Thyroid gland (tissue), 4 donors: ENCODE data around the gene CBX1. TPM values are rescaled to one million over a fixed set of nuclear protein-coding genes. Genes with fewer than 3 reads are reported as not detected.

Experiments
- DNase-seq, 2 donors: peaks; one replicate each; pipeline ENCODE4 v3.0.0-alpha.2; 2019
- H3K27ac ChIP-seq, 3 donors: fragments of 200-600 bp; sonication (generic); 1 replicate in 2 of 3; 2 replicates in 1 of 3; pipeline ENCODE4 v1.5.1; 2016 to 2019; ENCODE audit warnings: mild to moderate bottlenecking in 1 of 3, moderate library complexity in 1 of 3
- H3K27me3 ChIP-seq: fragments of 200-600 bp; sonication (generic); one replicate; pipeline ENCODE4 v1.5.1; 2019
- H3K36me3 ChIP-seq, 2 donors: fragments of 200-600 bp; sonication (generic); one replicate each; pipeline ENCODE4 v1.5.1; 2016 to 2019
- H3K4me1 ChIP-seq, 2 donors: fragments of 200-600 bp; sonication (generic); one replicate each; pipeline ENCODE4 v1.5.1; 2017 to 2019
- H3K4me3 ChIP-seq, 3 donors: fragments of 200-600 bp; sonication (generic); replicated peaks in 1 of 3; 1 replicate in 2 of 3; 2 replicates in 1 of 3; pipeline ENCODE4 v1.5.1; 2016; ENCODE audit warnings: mild to moderate bottlenecking in 1 of 3
- H3K9me3 ChIP-seq: fragments of 200-600 bp; sonication (generic); one replicate; pipeline ENCODE4 v1.5.1; 2017
- CTCF ChIP-seq, 6 experiments: fragments of 200-600 bp in 3 of 6; fragments of 450-650 bp in 3 of 6; sonication (generic) in 3 of 6; IDR thresholded peaks; one replicate each; pipeline ENCODE4 v1.5.1; 2016 to 2019; ENCODE audit warnings: antibody characterized with exemption in 6 of 6, mild to moderate bottlenecking in 2 of 6, inconsistent platforms in 1 of 6, moderate library complexity in 1 of 6
- POLR2A ChIP-seq, 2 donors: fragments of 450-650 bp; IDR thresholded peaks; one replicate each; pipeline ENCODE4 v1.6.1; 2017; ENCODE audit warnings: antibody characterized with exemption in 2 of 2, mild to moderate bottlenecking in 2 of 2, moderate library complexity in 1 of 2
- WGBS, 2 donors: methylation state at CpG; one replicate each; pipeline ENCODE4 v1.1.5; 2017; 5-methylcytosine and 5-hydroxymethylcytosine counted together
- intact Hi-C: fragments of 100-400 bp; cut with DNase I; formaldehyde crosslinking; loops from one replicate; pipeline ENCODE4 v1.15.1; 2023
- total RNA-seq, 4 donors: library from RNA; depleted of rRNA; stranded (reverse); fragments of >200 nt; gene quantifications; one replicate each; pipeline ENCODE4 v1.2.3, GENCODE V29; 2016

The CBX1 gene
- total RNA-seq, 4 donors from 2014 or later = 33.0 to 49.1 (median 38.2) TPM

- peaks cover 10 to 14% of the 10 kb centered on the region in 2 donors for H3K4me1 ChIP-seq
- H3K4me3 ChIP-seq = no peak overlapping the region
- no peak for DNase-seq
- 79 to 81% methylated on average over 4 of the region's 4 CpGs for WGBS, 2 donors
- intact Hi-C loops = no loop called here
- no peaks in the 10 kb centered on the region for H3K36me3 ChIP-seq
- H3K27me3 ChIP-seq = no peaks in the 10 kb centered on the region
- H3K9me3 ChIP-seq = no peaks in the 10 kb centered on the region
- TF ChIP-seq POLR2A (IDR thresholded peaks at IDR 0.05) = no peak
- no peak overlapping the region for H3K27ac ChIP-seq
These were observed 56.4 kb downstream of the CBX1 start for GRCh38 chr17:48044851-48045250.

DNA sequence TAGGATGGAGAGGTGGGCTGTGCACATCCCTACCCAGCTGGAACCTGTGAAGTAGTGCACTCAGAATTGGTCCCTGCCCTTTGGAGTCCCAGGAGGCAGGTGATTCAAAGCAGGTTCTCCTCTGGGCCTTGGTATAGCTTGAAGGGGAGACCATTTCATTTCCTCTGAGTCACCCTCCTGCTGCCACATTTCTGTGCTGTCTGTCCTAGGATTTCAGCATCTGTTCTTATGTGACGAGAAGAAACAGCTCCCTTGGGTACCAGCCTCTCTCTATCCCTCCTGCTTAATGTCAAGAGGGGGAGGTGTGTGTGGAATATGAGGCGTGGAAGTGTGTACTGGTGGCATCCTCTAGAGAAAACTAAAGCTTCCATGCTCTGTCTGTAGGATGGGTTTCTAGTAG, 58.1 kb downstream of the CBX1 start:
- Histone ChIP-seq H3K36me3 (no peaks in the 10 kb centered on the region), H3K9me3 (no peaks in the 10 kb centered on the region), H3K4me3 (no peak overlapping the region), H3K4me1 (peaks cover 0 to 10% of the 10 kb centered on the region in 2 donors), H3K27me3 (no peaks in the 10 kb centered on the region), H3K27ac (no peak overlapping the region)
- WGBS, 2 donors = 90 to 100% methylated on average over 2 of the region's 2 CpGs
- intact Hi-C loops = no loop called here
- no peak for DNase-seq
- no peak for TF ChIP-seq CTCF (IDR thresholded peaks at IDR 0.05)
- no peak for TF ChIP-seq POLR2A (IDR thresholded peaks at IDR 0.05)

DNA sequence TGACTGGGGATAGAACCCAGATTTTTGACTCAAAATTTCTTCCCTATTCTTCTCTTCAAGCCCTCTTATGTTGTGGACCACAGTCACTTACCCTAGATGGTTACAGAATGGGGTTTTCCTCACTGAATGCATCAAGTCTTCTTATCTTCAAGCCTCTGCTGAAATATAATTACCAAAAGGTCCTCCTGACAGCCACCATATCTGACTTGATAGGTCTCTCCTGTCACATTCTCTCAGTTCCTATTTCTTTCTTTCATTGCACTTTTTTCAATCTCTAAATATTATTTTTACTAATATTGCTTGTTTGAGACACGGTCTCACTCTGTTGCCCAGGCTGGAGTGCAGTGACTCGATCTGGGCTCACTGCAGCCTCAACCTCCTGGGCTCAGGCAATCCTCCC, 62.6 kb downstream of the CBX1 start:
- WGBS, 2 donors = 86 to 87% methylated on average over 2 of the region's 2 CpGs
- no peaks in the 10 kb centered on the region for H3K27me3 ChIP-seq
- H3K9me3 ChIP-seq = no peaks in the 10 kb centered on the region
- H3K36me3 ChIP-seq = no peaks in the 10 kb centered on the region
- peaks cover 0 to 11% of the 10 kb centered on the region in 2 donors for H3K4me1 ChIP-seq
- intact Hi-C loops = no loop called here
- H3K4me3 ChIP-seq = no peak overlapping the region
- H3K27ac ChIP-seq = no peak overlapping the region
- no peak for DNase-seq
- TF ChIP-seq POLR2A (IDR thresholded peaks at IDR 0.05) (no peak), CTCF (IDR thresholded peaks at IDR 0.05) (no peak)

DNA sequence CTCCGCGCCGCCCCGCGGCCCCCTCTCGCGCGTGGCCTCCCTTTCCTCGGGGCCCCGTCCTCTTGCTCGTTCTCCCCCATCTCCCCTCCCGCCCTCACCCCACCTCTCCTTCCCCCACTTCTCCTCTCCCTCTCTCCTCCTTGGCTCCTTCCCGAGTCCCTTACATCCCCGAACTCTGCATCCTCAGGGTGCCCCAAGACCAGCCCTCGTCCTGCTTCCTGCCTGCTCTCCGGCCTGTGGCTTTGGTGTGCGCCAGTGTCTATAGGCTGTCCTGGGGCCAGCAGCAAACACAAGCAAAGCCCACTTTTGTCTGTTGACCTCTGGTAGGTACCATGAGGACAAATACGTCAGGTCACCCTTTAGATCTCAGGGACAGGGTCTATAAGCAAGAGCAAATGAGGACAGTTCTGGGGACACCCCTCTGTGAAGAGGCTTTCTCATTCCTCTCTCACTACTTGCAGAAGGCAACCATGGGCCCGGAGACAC, 63.4 kb downstream of the CBX1 start:
- no peak for DNase-seq
- WGBS, 2 donors = 25 to 30% methylated on average over 7 to 8 of the region's 19 CpGs
- intact Hi-C loops = no loop called here

GRCh38 chr17:48037036-48037837, 64.0 kb downstream of the CBX1 start, which contains the start of gene COPZ2:
COPZ2 (minus strand) TSS chr17:48037797; CDS start chr17:48037777, 20 bp downstream.
- peak within 1 kb of the TSS; percentile 10 to 68 (median 13) for H3K4me3 ChIP-seq
- H3K9me3 ChIP-seq = no peaks in the 10 kb centered on the region
- H3K27ac ChIP-seq = peak within 1 kb of the TSS; percentile 66 to 78 (median 75)
- intact Hi-C loops = no loop called here
- no peaks in the 10 kb centered on the region for H3K27me3 ChIP-seq
- 2 to 3% methylated on average over 6 to 17 of the region's 73 CpGs for WGBS, 2 donors
- TF ChIP-seq POLR2A (IDR thresholded peaks at IDR 0.05) = no peak
- peak; percentile 26 to 67 (median 56) for TF ChIP-seq CTCF (IDR thresholded peaks at IDR 0.05)
- peaks cover 0 to 11% of the 10 kb centered on the region in 2 donors for H3K4me1 ChIP-seq
- DNase-seq = peak; percentile 83 to 84
- H3K36me3 ChIP-seq = no peaks in the 10 kb centered on the region

More for the DNA sequence above, 63.4 kb downstream of the CBX1 start:
- peaks cover 0 to 11% of the 10 kb centered on the region in 2 donors for H3K4me1 ChIP-seq
- no peaks in the 10 kb centered on the region for H3K9me3 ChIP-seq
- H3K36me3 ChIP-seq = no peaks in the 10 kb centered on the region
- H3K27me3 ChIP-seq = no peaks in the 10 kb centered on the region
- H3K4me3 ChIP-seq = peak overlapping the region in 1 of 3 donors; percentile 68
- TF ChIP-seq POLR2A (IDR thresholded peaks at IDR 0.05) (no peak), CTCF (IDR thresholded peaks at IDR 0.05) (no peak)
- H3K27ac ChIP-seq = peak overlapping the region in 2 of 3 donors; percentile 20 to 45
